ENCODE data around the gene BDP1.
A peak's percentile ranks its signal among the peaks of the same experiment; 100 is the strongest.
"Not testable (repeated sequence)": the region's sequence is repeated elsewhere in the genome, so short reads cannot be mapped to it uniquely, and the experiment has no call there.

Gene BDP1

GRCh38 chr5:71446540-71447216 is 8.8 kb upstream of the BDP1 start:
- H3K4me1 ChIP-seq (ENCODE audit: insufficient read depth, low read length); H3K36me3 ChIP-seq (ENCODE audit: insufficient read depth, low read length); H2AFZ ChIP-seq (ENCODE audit: low read depth, low read length); H3K9me3 ChIP-seq (ENCODE audit: low read length); H3K4me3 ChIP-seq (ENCODE audit: low read length): not testable (repeated sequence)
- peaks cover 11% of the 10 kb centered on the region for H3K27me3 ChIP-seq (ENCODE audit: insufficient read depth, low read length)

GRCh38 chr5:71447218-71447808 is 8.1 kb upstream of the BDP1 start:
- H3K9me3 ChIP-seq (ENCODE audit: low read length); H3K36me3 ChIP-seq (ENCODE audit: insufficient read depth, low read length); H3K4me3 ChIP-seq (ENCODE audit: low read length); H2AFZ ChIP-seq (ENCODE audit: low read depth, low read length); H3K4me1 ChIP-seq (ENCODE audit: insufficient read depth, low read length): not testable (repeated sequence)
- peaks cover 11% of the 10 kb centered on the region for H3K27me3 ChIP-seq (ENCODE audit: insufficient read depth, low read length)

- peaks cover 14% of the 10 kb centered on the region for H3K4me1 ChIP-seq (ENCODE audit: insufficient read depth, low read length)
- peaks cover 7% of the 10 kb centered on the region for H3K27me3 ChIP-seq (ENCODE audit: insufficient read depth, low read length)
- H2AFZ ChIP-seq (ENCODE audit: low read depth, low read length): no peak overlapping the region
- no peak overlapping the region for H3K4me3 ChIP-seq (ENCODE audit: low read length)
- H3K36me3 ChIP-seq (ENCODE audit: insufficient read depth, low read length): no peaks in the 10 kb centered on the region
- H3K9me3 ChIP-seq (ENCODE audit: low read length): no peaks in the 10 kb centered on the region
Measured at GRCh38 chr5:71452876-71453275, 2.6 kb upstream of the BDP1 start.

GRCh38 chr5:71454913-71455312 is 538 bp upstream of the BDP1 start:
- Histone ChIP-seq H3K36me3 (ENCODE audit: insufficient read depth, low read length) (peaks cover 16% of the 10 kb centered on the region), H3K4me1 (ENCODE audit: insufficient read depth, low read length) (peaks cover 15% of the 10 kb centered on the region), H2AFZ (ENCODE audit: low read depth, low read length) (peak overlapping the region; percentile 92), H3K27me3 (ENCODE audit: insufficient read depth, low read length) (peaks cover 7% of the 10 kb centered on the region), H3K4me3 (ENCODE audit: low read length) (peak overlapping the region; percentile 77), H3K9me3 (ENCODE audit: low read length) (no peaks in the 10 kb centered on the region)

GRCh38 chr5:71456362-71456743 is 902 bp downstream of the BDP1 start:
- no peaks in the 10 kb centered on the region for H3K27me3 ChIP-seq (ENCODE audit: insufficient read depth, low read length)
- H3K4me1 ChIP-seq (ENCODE audit: insufficient read depth, low read length): peaks cover 15% of the 10 kb centered on the region
- H3K36me3 ChIP-seq (ENCODE audit: insufficient read depth, low read length): peaks cover 28% of the 10 kb centered on the region
- peak overlapping the region; percentile 77 for H3K4me3 ChIP-seq (ENCODE audit: low read length)
- no peaks in the 10 kb centered on the region for H3K9me3 ChIP-seq (ENCODE audit: low read length)
- peak overlapping the region; percentile 92 for H2AFZ ChIP-seq (ENCODE audit: low read depth, low read length)

GRCh38 chr5:71457106-71457505 is 1.7 kb downstream of the BDP1 start:
- Histone ChIP-seq H3K4me1 (ENCODE audit: insufficient read depth, low read length) (peaks cover 15% of the 10 kb centered on the region), H3K4me3 (ENCODE audit: low read length) (peak overlapping the region; percentile 77), H3K9me3 (ENCODE audit: low read length) (no peaks in the 10 kb centered on the region), H3K36me3 (ENCODE audit: insufficient read depth, low read length) (peaks cover 36% of the 10 kb centered on the region), H2AFZ (ENCODE audit: low read depth, low read length) (no peak overlapping the region), H3K27me3 (ENCODE audit: insufficient read depth, low read length) (no peaks in the 10 kb centered on the region)

- H3K9me3 ChIP-seq (ENCODE audit: low read length): no peaks in the 10 kb centered on the region
- H3K4me1 ChIP-seq (ENCODE audit: insufficient read depth, low read length): peaks cover 15% of the 10 kb centered on the region
- no peaks in the 10 kb centered on the region for H3K27me3 ChIP-seq (ENCODE audit: insufficient read depth, low read length)
- no peak overlapping the region for H3K4me3 ChIP-seq (ENCODE audit: low read length)
- peaks cover 65% of the 10 kb centered on the region for H3K36me3 ChIP-seq (ENCODE audit: insufficient read depth, low read length)
- H2AFZ ChIP-seq (ENCODE audit: low read depth, low read length): no peak overlapping the region
Measured at GRCh38 chr5:71460693-71461092, 5.2 kb downstream of the BDP1 start.

GRCh38 chr5:71461360-71461759 is 5.9 kb downstream of the BDP1 start:
- Histone ChIP-seq H3K27me3 (ENCODE audit: insufficient read depth, low read length) (no peaks in the 10 kb centered on the region), H3K4me3 (ENCODE audit: low read length) (no peak overlapping the region), H2AFZ (ENCODE audit: low read depth, low read length) (no peak overlapping the region), H3K9me3 (ENCODE audit: low read length) (no peaks in the 10 kb centered on the region), H3K4me1 (ENCODE audit: insufficient read depth, low read length) (peaks cover 15% of the 10 kb centered on the region), H3K36me3 (ENCODE audit: insufficient read depth, low read length) (peaks cover 72% of the 10 kb centered on the region)

GRCh38 chr5:71471193-71471592 is 15.7 kb downstream of the BDP1 start:
- Histone ChIP-seq H2AFZ (ENCODE audit: low read depth, low read length) (no peak overlapping the region), H3K27me3 (ENCODE audit: insufficient read depth, low read length) (no peaks in the 10 kb centered on the region), H3K4me3 (ENCODE audit: low read length) (no peak overlapping the region), H3K4me1 (ENCODE audit: insufficient read depth, low read length) (no peaks in the 10 kb centered on the region), H3K9me3 (ENCODE audit: low read length) (no peaks in the 10 kb centered on the region), H3K36me3 (ENCODE audit: insufficient read depth, low read length) (peaks cover 65% of the 10 kb centered on the region)

- Histone ChIP-seq H3K36me3 (ENCODE audit: insufficient read depth, low read length) (peaks cover 47% of the 10 kb centered on the region), H3K9me3 (ENCODE audit: low read length) (no peaks in the 10 kb centered on the region), H2AFZ (ENCODE audit: low read depth, low read length) (no peak overlapping the region), H3K4me1 (ENCODE audit: insufficient read depth, low read length) (no peaks in the 10 kb centered on the region), H3K27me3 (ENCODE audit: insufficient read depth, low read length) (no peaks in the 10 kb centered on the region), H3K4me3 (ENCODE audit: low read length) (no peak overlapping the region)
Measured at GRCh38 chr5:71475788-71476384, 20.4 kb downstream of the BDP1 start.

GRCh38 chr5:71481441-71481840 is 26.0 kb downstream of the BDP1 start:
- Histone ChIP-seq H3K4me3 (ENCODE audit: low read length) (no peak overlapping the region), H3K4me1 (ENCODE audit: insufficient read depth, low read length) (no peaks in the 10 kb centered on the region), H2AFZ (ENCODE audit: low read depth, low read length) (no peak overlapping the region), H3K27me3 (ENCODE audit: insufficient read depth, low read length) (no peaks in the 10 kb centered on the region), H3K36me3 (ENCODE audit: insufficient read depth, low read length) (peaks cover 56% of the 10 kb centered on the region), H3K9me3 (ENCODE audit: low read length) (no peaks in the 10 kb centered on the region)

GRCh38 chr5:71482132-71482531 is 26.7 kb downstream of the BDP1 start:
- no peak overlapping the region for H2AFZ ChIP-seq (ENCODE audit: low read depth, low read length)
- H3K9me3 ChIP-seq (ENCODE audit: low read length): no peaks in the 10 kb centered on the region
- no peaks in the 10 kb centered on the region for H3K27me3 ChIP-seq (ENCODE audit: insufficient read depth, low read length)
- H3K4me1 ChIP-seq (ENCODE audit: insufficient read depth, low read length): no peaks in the 10 kb centered on the region
- peaks cover 59% of the 10 kb centered on the region for H3K36me3 ChIP-seq (ENCODE audit: insufficient read depth, low read length)
- no peak overlapping the region for H3K4me3 ChIP-seq (ENCODE audit: low read length)

- no peak overlapping the region for H3K4me3 ChIP-seq (ENCODE audit: low read length)
- no peaks in the 10 kb centered on the region for H3K4me1 ChIP-seq (ENCODE audit: insufficient read depth, low read length)
- no peaks in the 10 kb centered on the region for H3K27me3 ChIP-seq (ENCODE audit: insufficient read depth, low read length)
- peaks cover 63% of the 10 kb centered on the region for H3K36me3 ChIP-seq (ENCODE audit: insufficient read depth, low read length)
- no peaks in the 10 kb centered on the region for H3K9me3 ChIP-seq (ENCODE audit: low read length)
- H2AFZ ChIP-seq (ENCODE audit: low read depth, low read length): no peak overlapping the region
Measured at GRCh38 chr5:71483355-71483754, 27.9 kb downstream of the BDP1 start.

All from neuron (in vitro differentiated cells).